MM.1S (cell line): ENCODE data around the gene AFAP1.

ENCODE experiments used
- EZH2 ChIP-seq: fragments of 300-600 bp; sonication (generic); optimal IDR thresholded peaks from 2 replicates; pipeline ENCODE3; 2017; ENCODE audit warnings: low read depth, mild to moderate bottlenecking, antibody characterized with exemption, low read length, mixed read lengths
- EZH2phosphoT487 ChIP-seq: fragments of 300-600 bp; sonication (generic); IDR thresholded peaks from 2 replicates; pipeline ENCODE4 v1.6.1; 2018; ENCODE audit warnings: antibody characterized with exemption, low read length
- TF ChIP-seq, protein P1 (sequence below): fragments of 300-600 bp; sonication (generic); IDR thresholded peaks from 2 replicates; pipeline ENCODE4 v1.5.1; 2016; ENCODE audit warnings: antibody characterized with exemption, low read length, mixed read lengths

DNA sequence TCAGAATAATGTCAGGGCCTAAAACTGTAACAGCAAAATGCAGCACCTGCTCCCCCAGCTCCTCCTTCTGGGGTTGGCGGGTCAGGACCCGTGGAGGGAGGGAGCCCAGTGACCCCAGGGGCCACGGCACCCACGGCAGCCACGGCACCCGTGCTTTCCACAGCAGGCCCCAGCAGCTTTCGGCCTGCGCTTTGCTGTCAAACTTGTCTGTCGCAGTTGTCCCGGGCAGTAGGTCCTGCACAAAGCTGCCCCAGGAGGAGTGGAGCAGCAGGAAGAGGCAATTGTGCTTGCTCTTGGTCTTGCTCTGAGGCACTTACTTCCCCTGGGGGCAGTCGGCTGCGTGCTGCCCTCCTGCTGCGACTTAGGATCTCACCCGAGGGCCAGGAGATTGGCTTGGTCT, 183.6 kb downstream of the AFAP1 start:
- TF ChIP-seq, protein P1, sequence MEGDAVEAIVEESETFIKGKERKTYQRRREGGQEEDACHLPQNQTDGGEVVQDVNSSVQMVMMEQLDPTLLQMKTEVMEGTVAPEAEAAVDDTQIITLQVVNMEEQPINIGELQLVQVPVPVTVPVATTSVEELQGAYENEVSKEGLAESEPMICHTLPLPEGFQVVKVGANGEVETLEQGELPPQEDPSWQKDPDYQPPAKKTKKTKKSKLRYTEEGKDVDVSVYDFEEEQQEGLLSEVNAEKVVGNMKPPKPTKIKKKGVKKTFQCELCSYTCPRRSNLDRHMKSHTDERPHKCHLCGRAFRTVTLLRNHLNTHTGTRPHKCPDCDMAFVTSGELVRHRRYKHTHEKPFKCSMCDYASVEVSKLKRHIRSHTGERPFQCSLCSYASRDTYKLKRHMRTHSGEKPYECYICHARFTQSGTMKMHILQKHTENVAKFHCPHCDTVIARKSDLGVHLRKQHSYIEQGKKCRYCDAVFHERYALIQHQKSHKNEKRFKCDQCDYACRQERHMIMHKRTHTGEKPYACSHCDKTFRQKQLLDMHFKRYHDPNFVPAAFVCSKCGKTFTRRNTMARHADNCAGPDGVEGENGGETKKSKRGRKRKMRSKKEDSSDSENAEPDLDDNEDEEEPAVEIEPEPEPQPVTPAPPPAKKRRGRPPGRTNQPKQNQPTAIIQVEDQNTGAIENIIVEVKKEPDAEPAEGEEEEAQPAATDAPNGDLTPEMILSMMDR: no peak
- TF ChIP-seq EZH2 (no peak), EZH2phosphoT487 (no peak)
